Measurements from ENCODE around the gene OR12D2. TPM values are rescaled to one million over a fixed set of nuclear protein-coding genes. Genes with fewer than 3 reads are reported as not detected.
"Not testable (repeated sequence)": the region's sequence is repeated elsewhere in the genome, so short reads cannot be mapped to it uniquely, and the experiment has no call there.

OR12D2 gene, protein sequence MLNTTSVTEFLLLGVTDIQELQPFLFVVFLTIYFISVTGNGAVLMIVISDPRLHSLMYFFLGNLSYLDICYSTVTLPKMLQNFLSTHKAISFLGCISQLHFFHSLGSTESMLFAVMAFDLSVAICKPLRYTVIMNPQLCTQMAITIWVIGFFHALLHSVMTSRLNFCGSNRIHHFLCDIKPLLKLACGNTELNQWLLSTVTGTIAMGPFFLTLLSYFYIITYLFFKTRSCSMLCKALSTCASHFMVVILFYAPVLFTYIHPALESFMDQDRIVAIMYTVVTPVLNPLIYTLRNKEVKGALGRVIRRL
- total RNA-seq = not detected

DNA sequence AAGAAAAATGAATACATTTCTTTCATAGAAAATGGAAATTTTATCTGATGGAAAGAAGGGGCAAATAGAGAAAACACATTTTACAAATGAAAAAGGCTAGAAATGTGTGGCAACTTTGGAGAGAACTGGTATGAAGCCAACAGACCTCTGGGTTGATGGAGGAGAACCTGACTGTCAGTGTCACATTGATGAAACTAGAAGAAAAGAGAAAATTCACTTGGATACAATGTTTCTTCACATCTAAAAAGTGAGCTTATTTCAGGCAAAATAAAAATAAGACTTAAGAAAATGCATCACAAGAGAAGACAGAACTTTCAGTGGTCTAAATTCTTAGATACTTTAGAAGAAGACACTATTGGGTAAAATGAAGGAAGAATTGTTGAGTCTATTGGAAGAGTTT lies at the start of gene OR12D2:
Gene OR12D2, plus strand, starts transcription at position 301 of the 400 bp plus-strand sequence. CDS start 1,069 bp downstream, outside the sequence.
- DNase-seq = no peak
- no peaks in the 10 kb centered on the region for H3K4me1 Mint-ChIP-seq
- H3K4me3 Mint-ChIP-seq = no peak within 1 kb of the TSS
- no peaks in the 10 kb centered on the region for H3K36me3 Mint-ChIP-seq
- peaks cover 61% of the 10 kb centered on the region for H3K27me3 Mint-ChIP-seq
- no peaks in the 10 kb centered on the region for H3K9me3 Mint-ChIP-seq
- no peak within 1 kb of the TSS for H3K27ac Mint-ChIP-seq

DNA sequence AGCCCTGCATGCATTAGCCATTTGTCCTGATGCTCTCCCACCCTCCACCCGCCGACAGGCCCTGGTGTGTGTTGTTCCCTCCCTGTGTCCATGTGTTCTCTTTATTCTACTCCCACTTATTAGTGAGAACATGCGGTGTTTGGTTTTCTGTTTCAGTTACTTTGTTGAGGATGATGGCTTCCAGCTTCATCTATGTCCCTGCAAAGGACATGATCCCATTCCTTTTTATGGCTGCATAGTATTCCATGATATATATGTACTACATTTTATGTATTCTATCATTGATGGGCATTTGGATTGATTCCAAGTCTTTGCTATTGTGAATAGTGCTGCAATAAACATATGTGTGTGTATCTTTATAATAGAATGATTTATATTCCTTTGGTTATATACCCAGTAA lies 46.1 kb upstream of the OR12D2 start:
- H3K36me3 Mint-ChIP-seq, DNase-seq, H3K27ac Mint-ChIP-seq, H3K4me3 Mint-ChIP-seq, H3K4me1 Mint-ChIP-seq: not testable (repeated sequence)
- Mint-ChIP-seq H3K9me3 (peaks cover 14% of the 10 kb centered on the region), H3K27me3 (peaks cover 41% of the 10 kb centered on the region)

DNA sequence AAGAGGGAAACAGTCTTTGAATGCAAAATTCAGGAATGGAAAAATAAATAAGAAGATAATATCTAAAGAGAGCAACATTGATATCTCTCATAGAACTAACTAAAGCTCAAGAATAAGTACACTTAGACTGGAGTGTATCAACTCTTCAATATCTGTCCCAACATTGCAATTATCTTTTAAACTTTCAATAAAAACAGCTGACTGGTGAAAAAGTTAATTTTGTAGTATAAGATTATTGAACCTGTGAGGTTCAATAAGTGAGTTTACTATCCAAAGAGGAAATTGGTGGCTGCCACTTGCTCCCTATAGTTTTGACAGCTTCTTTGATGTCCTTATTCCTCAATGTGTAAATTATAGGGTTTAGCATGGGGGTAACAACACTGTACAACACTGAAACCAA lies 40.5 kb upstream of the OR12D2 start:
- no peak for DNase-seq
- H3K27me3 Mint-ChIP-seq = peaks cover 44% of the 10 kb centered on the region
- no peaks in the 10 kb centered on the region for H3K36me3 Mint-ChIP-seq
- no peak overlapping the region for H3K27ac Mint-ChIP-seq
- peaks cover 12% of the 10 kb centered on the region for H3K9me3 Mint-ChIP-seq
- no peaks in the 10 kb centered on the region for H3K4me1 Mint-ChIP-seq
- H3K4me3 Mint-ChIP-seq = no peak overlapping the region

DNA sequence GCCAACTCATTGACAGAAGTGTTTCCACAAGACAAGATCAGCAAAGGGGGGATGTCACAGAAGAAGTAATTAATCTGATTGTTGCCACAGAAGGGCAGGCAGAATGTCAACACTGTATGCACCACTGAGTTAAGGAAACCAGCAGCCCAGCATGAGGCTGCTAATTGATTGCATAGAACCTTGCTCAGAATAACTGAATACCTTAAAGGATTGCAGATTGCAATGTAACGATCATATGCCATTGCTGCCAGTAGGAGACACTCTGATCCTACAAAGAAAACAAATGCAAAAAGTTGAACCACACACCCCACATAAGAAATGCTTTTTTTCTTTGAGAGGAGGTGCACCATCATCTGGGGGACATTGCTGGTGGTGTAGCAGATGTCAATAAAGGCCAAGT lies 39.8 kb upstream of the OR12D2 start:
- peaks cover 47% of the 10 kb centered on the region for H3K27me3 Mint-ChIP-seq
- no peak for DNase-seq
- peaks cover 12% of the 10 kb centered on the region for H3K9me3 Mint-ChIP-seq
- no peaks in the 10 kb centered on the region for H3K4me1 Mint-ChIP-seq
- no peak overlapping the region for H3K27ac Mint-ChIP-seq
- no peak overlapping the region for H3K4me3 Mint-ChIP-seq
- no peaks in the 10 kb centered on the region for H3K36me3 Mint-ChIP-seq

DNA sequence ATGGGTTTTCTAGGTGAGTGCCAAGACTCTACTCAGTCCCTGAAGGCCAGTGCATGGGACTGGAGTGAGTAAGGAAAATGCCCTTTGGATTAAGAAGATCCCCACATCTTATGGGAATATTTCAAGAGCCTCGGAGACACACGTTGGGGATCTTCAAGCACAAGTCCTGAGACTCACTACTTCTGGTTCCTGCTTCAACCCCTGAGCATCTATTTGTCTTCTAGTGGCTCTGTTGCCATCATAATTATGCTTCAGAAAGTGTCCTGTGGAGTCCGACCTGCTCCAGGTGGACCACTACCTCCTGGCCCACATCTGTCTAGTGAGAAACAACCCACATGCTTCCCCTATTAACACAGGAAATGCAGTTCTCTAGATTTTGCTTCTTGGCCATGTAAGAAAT lies 26.7 kb upstream of the OR12D2 start, which contains the start of gene OR5V1:
Gene OR5V1, minus strand, starts transcription at position 101 of the 400 bp plus-strand sequence. CDS start 12,670 bp downstream, outside the sequence.
- Mint-ChIP-seq H3K4me1 (no peaks in the 10 kb centered on the region), H3K4me3 (no peak within 1 kb of the TSS), H3K36me3 (no peaks in the 10 kb centered on the region), H3K27ac (no peak within 1 kb of the TSS), H3K27me3 (peaks cover 37% of the 10 kb centered on the region), H3K9me3 (no peaks in the 10 kb centered on the region)
- DNase-seq = no peak

DNA sequence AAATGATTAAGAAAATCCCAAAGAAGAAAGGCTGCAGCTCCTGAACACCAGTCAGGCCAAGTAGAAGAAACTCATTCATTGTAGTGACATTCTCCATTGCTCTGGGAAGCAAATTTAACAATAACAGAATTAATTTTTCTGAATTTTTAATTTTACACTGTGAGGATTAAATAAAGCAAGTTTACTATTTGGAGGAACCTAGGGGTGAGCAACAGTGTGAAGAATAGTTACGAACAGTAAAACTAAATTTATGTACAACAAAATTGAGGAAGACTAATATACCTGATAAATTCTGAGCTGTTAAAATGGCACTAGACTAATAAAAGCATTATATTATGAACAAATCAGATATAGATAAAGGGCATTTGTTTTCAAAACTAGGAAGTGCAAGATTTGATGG lies 20.2 kb upstream of the OR12D2 start, which contains the start of gene OR12D3:
Gene OR12D3, minus strand, starts transcription at position 101 of the 400 bp plus-strand sequence. Its CDS starts 4 bp downstream, at position 97.
- DNase-seq = no peak
- Mint-ChIP-seq H3K27me3 (peaks cover 43% of the 10 kb centered on the region), H3K36me3 (no peaks in the 10 kb centered on the region), H3K4me3 (no peak within 1 kb of the TSS), H3K9me3 (no peaks in the 10 kb centered on the region), H3K4me1 (no peaks in the 10 kb centered on the region), H3K27ac (no peak within 1 kb of the TSS)

DNA sequence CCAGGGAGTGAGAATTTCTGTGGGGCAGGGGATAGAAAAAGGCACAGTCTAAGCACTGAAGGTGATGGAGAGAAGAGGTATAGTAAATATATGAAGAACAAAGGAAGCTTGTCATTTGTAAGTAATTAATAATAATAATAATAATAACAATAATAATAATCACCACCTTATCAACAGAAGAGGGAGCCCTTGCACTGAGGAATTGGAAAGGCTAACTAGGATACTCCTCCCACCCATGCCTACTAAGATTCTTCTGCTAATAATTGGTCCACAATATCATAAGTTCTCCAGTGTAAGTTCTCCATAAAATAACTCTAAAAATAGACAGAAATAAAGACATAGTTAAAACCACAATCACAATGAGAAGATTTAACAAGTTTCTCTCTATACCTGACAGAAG lies 19.4 kb upstream of the OR12D2 start:
- Mint-ChIP-seq H3K4me1 (no peaks in the 10 kb centered on the region), H3K9me3 (no peaks in the 10 kb centered on the region), H3K36me3 (no peaks in the 10 kb centered on the region), H3K27ac (no peak overlapping the region), H3K4me3 (no peak overlapping the region), H3K27me3 (peaks cover 40% of the 10 kb centered on the region)
- no peak for DNase-seq

DNA sequence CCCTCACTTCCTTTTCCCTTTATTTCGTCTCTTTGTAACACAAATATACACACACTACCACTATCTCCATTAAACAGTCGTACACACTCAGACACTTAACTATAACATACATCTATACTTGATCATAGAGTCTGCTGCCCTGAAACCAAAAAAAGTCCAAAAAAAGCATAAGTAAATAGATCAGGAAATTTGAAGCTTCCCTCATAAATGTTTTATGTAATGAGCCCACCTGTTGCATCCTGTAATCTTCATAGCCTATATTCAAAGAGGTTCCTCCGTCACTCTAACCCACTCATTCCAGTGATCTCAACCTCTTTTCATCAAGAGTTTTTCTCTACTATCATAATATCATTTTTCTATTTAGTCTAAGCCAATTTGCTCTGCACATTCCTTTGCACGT lies 6.9 kb upstream of the OR12D2 start:
- Mint-ChIP-seq H3K9me3 (no peaks in the 10 kb centered on the region), H3K27me3 (peaks cover 39% of the 10 kb centered on the region), H3K27ac (no peak overlapping the region), H3K4me1 (no peaks in the 10 kb centered on the region), H3K4me3 (no peak overlapping the region), H3K36me3 (no peaks in the 10 kb centered on the region)
- no peak for DNase-seq

DNA sequence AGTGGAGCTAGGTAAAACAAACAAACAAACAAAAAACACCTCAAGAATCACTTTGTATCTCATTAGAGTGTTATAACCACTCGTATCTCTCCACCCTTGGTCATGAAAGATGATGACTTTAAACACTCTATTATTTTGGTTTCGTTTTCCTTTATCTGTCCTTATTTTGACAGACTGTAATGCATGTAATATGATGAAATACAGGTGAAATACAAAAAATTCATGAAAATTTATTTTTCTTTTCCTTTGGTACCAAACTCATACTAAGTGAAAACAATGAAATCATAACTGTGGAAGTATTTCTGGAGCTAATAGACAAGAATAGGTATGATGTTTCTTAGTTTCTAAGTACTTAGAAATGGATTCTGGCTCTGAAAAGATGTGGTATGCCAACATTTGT lies 4.1 kb downstream of the OR12D2 start:
- Mint-ChIP-seq H3K27me3 (peaks cover 59% of the 10 kb centered on the region), H3K4me3 (no peak overlapping the region), H3K4me1 (no peaks in the 10 kb centered on the region), H3K27ac (no peak overlapping the region), H3K36me3 (no peaks in the 10 kb centered on the region), H3K9me3 (no peaks in the 10 kb centered on the region)
- no peak for DNase-seq

DNA sequence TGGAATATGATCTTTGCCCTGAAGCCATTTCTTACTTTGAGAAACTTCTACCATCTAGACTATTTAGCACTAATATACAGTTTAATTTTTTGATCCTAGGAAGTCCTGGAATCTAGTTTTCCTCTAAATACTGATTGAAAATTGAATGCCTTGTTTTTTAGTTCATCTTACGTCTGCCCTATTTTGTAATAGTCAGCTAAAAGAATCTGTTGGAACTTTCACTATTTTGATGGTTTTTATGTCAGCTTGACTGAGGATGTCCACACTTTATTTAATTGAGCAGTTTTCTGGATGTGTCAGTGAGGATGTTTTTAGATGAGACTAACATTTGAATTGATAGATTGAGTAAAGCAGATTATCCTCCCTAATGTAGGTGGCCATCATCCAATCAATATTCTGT lies 8.4 kb downstream of the OR12D2 start:
- no peak for DNase-seq
- H3K9me3 Mint-ChIP-seq = peaks cover 2% of the 10 kb centered on the region
- H3K27me3 Mint-ChIP-seq = peaks cover 52% of the 10 kb centered on the region
- no peaks in the 10 kb centered on the region for H3K4me1 Mint-ChIP-seq
- H3K4me3 Mint-ChIP-seq = no peak overlapping the region
- no peak overlapping the region for H3K27ac Mint-ChIP-seq
- no peaks in the 10 kb centered on the region for H3K36me3 Mint-ChIP-seq

DNA sequence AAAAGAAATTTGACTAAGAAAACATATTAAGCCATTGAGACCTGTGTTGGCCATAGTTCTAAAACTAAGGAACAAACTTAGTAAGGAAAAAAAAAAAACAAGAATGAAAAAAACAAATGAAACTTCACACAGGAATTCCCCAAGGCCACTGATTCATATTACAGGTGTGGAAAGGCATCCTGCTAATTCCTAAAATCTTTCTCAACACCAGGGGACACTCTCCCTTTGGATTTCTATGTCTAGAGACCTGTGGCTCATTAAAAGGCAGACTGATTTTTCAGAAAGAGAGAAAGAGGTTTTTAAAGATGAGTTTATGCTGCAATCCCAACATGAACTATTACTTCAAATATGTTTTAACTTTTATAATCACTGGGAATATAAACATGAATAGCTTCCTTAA lies 19.2 kb downstream of the OR12D2 start, which contains the start of gene OR12D1:
Gene OR12D1, plus strand, starts transcription at position 341 of the 400 bp plus-strand sequence.
- Mint-ChIP-seq H3K27me3 (peaks cover 63% of the 10 kb centered on the region), H3K9me3 (peaks cover 17% of the 10 kb centered on the region), H3K36me3 (no peaks in the 10 kb centered on the region), H3K4me1 (no peaks in the 10 kb centered on the region), H3K27ac (no peak within 1 kb of the TSS), H3K4me3 (no peak within 1 kb of the TSS)
- no peak for DNase-seq

DNA sequence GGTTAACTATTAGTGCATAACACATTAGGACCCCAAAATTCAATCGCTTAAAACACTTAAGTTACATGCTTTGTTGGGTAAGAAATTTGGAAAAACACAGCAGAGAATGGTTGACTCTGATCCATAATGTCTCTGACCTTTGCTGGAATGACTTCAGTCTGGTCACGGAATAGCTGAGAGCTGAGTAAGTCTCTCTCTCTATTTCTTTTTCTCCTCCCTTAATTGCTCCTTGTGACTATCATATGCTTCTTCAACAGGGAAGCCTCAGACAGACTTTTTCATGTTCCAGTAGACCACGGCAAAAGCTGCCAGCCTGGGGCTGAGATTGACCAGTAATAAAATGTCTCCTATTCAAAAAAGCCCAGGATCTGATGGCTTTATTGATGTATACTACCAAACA lies 24.1 kb downstream of the OR12D2 start:
- Mint-ChIP-seq H3K9me3 (peaks cover 2% of the 10 kb centered on the region), H3K27ac (no peak overlapping the region), H3K27me3 (peaks cover 59% of the 10 kb centered on the region), H3K4me1 (no peaks in the 10 kb centered on the region), H3K36me3 (no peaks in the 10 kb centered on the region), H3K4me3 (no peak overlapping the region)
- DNase-seq = no peak

DNA sequence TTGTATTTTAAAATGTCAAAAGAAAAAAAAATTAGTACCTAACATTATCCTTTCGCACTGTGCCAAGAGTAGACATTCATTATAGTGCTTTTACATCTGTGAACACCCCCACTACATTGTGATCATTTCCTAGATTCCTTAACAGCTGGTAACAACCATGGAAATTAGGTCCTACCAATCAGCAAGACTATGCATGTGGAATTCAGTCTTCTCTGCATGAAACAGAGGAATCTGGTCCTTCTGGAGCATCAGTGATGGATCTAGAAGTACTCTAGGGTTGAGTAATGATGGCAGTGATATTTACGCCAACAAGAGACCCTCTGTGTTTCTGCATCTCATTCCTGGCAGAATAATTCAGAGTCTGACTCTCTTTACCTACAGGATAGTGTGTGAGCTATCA lies 28.7 kb downstream of the OR12D2 start:
- H3K27me3 Mint-ChIP-seq = peaks cover 61% of the 10 kb centered on the region
- H3K4me1 Mint-ChIP-seq = no peaks in the 10 kb centered on the region
- no peak for DNase-seq
- H3K36me3 Mint-ChIP-seq = no peaks in the 10 kb centered on the region
- peaks cover 2% of the 10 kb centered on the region for H3K9me3 Mint-ChIP-seq
- H3K4me3 Mint-ChIP-seq = no peak overlapping the region
- no peak overlapping the region for H3K27ac Mint-ChIP-seq

DNA sequence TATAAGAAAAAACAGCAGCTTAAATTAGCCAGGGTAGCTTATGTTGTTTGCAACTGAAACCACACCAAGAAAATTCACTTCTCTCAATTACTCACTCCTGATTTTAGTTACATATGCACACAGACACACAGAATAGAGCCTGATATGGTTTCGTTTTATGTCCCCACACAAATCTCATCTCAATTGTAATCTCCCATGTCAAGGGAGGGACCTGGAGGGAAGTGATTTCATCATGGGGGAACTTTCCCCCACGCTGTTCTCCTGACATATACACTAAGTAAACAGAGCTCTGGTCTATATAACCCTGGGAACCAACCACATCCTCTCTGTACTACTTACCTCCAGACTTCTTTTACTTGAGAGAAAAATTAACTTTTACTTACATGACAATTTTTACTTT lies 29.1 kb downstream of the OR12D2 start:
- peaks cover 61% of the 10 kb centered on the region for H3K27me3 Mint-ChIP-seq
- no peak for DNase-seq
- H3K4me1 Mint-ChIP-seq = no peaks in the 10 kb centered on the region
- no peak overlapping the region for H3K27ac Mint-ChIP-seq
- no peak overlapping the region for H3K4me3 Mint-ChIP-seq
- H3K36me3 Mint-ChIP-seq = no peaks in the 10 kb centered on the region
- H3K9me3 Mint-ChIP-seq = peaks cover 2% of the 10 kb centered on the region

DNA sequence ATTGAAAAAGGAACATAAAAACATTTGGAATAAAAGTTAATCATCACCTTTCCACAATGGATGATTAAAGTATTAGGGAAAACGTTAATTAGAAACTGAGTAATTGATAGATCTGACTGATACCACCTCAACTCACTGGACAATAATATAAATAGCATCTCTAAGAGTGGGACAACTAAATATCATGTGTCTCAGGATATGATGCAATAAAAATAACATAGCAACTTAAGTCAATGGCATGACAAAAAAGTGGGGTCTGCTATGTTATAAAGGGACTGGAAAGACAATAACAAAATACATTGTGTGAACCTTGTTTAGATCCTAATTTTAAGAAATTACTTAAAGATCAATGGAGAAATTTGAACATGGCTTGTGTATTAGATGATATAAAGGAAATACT lies 29.6 kb downstream of the OR12D2 start:
- H3K4me1 Mint-ChIP-seq = no peaks in the 10 kb centered on the region

DNA sequence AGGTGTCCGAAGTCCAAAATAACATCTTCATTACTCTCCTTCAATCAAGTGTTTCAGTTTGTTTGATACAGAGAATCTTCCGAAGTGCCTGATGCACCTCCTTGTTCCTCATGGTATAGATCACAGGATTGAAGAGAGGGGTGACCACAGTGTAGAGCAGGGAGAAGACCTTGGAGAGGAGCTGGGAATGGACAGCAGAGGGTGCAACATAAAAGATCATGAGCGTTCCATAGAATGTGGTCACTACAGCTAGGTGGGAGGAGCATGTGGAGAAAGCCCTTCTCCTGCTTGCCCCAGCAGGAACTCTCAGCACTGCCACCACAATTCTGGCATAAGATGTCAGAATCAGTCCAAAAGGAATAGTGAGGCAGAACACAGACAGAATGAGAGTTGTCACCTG lies 31.2 kb downstream of the OR12D2 start:
- DNase-seq = no peak
- Mint-ChIP-seq H3K9me3 (no peaks in the 10 kb centered on the region), H3K4me1 (no peaks in the 10 kb centered on the region), H3K27ac (no peak overlapping the region), H3K36me3 (no peaks in the 10 kb centered on the region), H3K4me3 (no peak overlapping the region), H3K27me3 (peaks cover 48% of the 10 kb centered on the region)

More for the DNA sequence above, 29.6 kb downstream of the OR12D2 start:
- DNase-seq = no peak
- H3K9me3 Mint-ChIP-seq = peaks cover 2% of the 10 kb centered on the region
- H3K27me3 Mint-ChIP-seq = peaks cover 57% of the 10 kb centered on the region
- no peaks in the 10 kb centered on the region for H3K36me3 Mint-ChIP-seq
- no peak overlapping the region for H3K27ac Mint-ChIP-seq
- no peak overlapping the region for H3K4me3 Mint-ChIP-seq

Measured in activated naive CD8-positive, alpha-beta T cell treated with anti-CD3 and anti-CD28 coated beads for 36 hours (primary cell).